Transverse colon (tissue), 3 donors: ENCODE results near the gene PRPF6.

Source experiments
- CTCF ChIP-seq, 5 experiments: fragments of 200-600 bp in 3 of 5; fragments of 450-650 bp in 2 of 5; sonication (generic) in 3 of 5; IDR thresholded peaks; 1 replicate in 2 of 5; 2 replicates in 3 of 5; pipeline ENCODE4 v1.5.1; 2016 to 2017; ENCODE audit warnings: antibody characterized with exemption in 5 of 5, inconsistent platforms in 3 of 5, mild to moderate bottlenecking in 2 of 5, moderate library complexity in 1 of 5
- EP300 ChIP-seq: sonication (generic); formaldehyde crosslinking; IDR thresholded peaks from one replicate; pipeline ENCODE4 v1.6.1; 2017; ENCODE audit warnings: antibody characterized with exemption, low read depth
- POLR2A ChIP-seq: fragments of 450-650 bp; IDR thresholded peaks from one replicate; pipeline ENCODE4 v1.6.1; 2016; ENCODE audit warnings: antibody characterized with exemption, mild to moderate bottlenecking, moderate library complexity

GRCh38 chr20:64025826-64026412, 45.0 kb downstream of the PRPF6 start:
- TF ChIP-seq POLR2A = no peak
- TF ChIP-seq EP300 = no peak
- no peak for TF ChIP-seq CTCF (IDR thresholded peaks at IDR 0.05)
